HUDEP-2 (cell line): ENCODE data around the gene DNAH14.
"Not testable (repeated sequence)": the region's sequence is repeated elsewhere in the genome, so short reads cannot be mapped to it uniquely, and the experiment has no call there.

ENCODE experiments used
- DNase-seq, 76 experiments: peaks; one replicate each; lab custom pipeline; 2025; ENCODE audit not compliant: unreplicated experiment in 76 of 76; lab: John Stamatoyannopoulos, UW

Gene DNAH14

GRCh38 chr1:225378880-225379279, 449.4 kb downstream of the DNAH14 start:
- DNase-seq: no peak

- DNase-seq: no peak
Measured at GRCh38 chr1:225380691-225381090, 451.2 kb downstream of the DNAH14 start.

- DNase-seq: not testable (repeated sequence)
Measured at GRCh38 chr1:225386860-225387259, 457.4 kb downstream of the DNAH14 start.

- DNase-seq: no peak
Measured at GRCh38 chr1:225388372-225388771, 458.9 kb downstream of the DNAH14 start.

GRCh38 chr1:225389843-225390242, 460.4 kb downstream of the DNAH14 start:
- no peak for DNase-seq

GRCh38 chr1:225396357-225396756, 466.9 kb downstream of the DNAH14 start:
- DNase-seq: no peak

- DNase-seq: no peak
Measured at GRCh38 chr1:225400968-225401367, 471.5 kb downstream of the DNAH14 start.

GRCh38 chr1:225406976-225407725, 477.7 kb downstream of the DNAH14 start:
- no peak for DNase-seq

- no peak for DNase-seq
Measured at GRCh38 chr1:225407755-225408154, 478.3 kb downstream of the DNAH14 start.

GRCh38 chr1:225408249-225408648, 478.8 kb downstream of the DNAH14 start:
- DNase-seq: no peak

GRCh38 chr1:225409051-225409450, 479.6 kb downstream of the DNAH14 start:
- DNase-seq: no peak

- DNase-seq: no peak
Measured at GRCh38 chr1:225410036-225410435, 480.6 kb downstream of the DNAH14 start.

GRCh38 chr1:225412321-225412720, 482.8 kb downstream of the DNAH14 start:
- no peak for DNase-seq

GRCh38 chr1:225412803-225413351, 483.4 kb downstream of the DNAH14 start:
- DNase-seq: no peak

GRCh38 chr1:225413708-225414375, 484.4 kb downstream of the DNAH14 start:
- DNase-seq: no peak

- DNase-seq: no peak
Measured at GRCh38 chr1:225415307-225415706, 485.8 kb downstream of the DNAH14 start.

GRCh38 chr1:225415967-225416745, 486.7 kb downstream of the DNAH14 start:
- DNase-seq: no peak

- no peak for DNase-seq
Measured at GRCh38 chr1:225418059-225418458, 488.6 kb downstream of the DNAH14 start.

GRCh38 chr1:225418598-225418997, 489.1 kb downstream of the DNAH14 start:
- no peak for DNase-seq

GRCh38 chr1:225422031-225422605, 492.6 kb downstream of the DNAH14 start:
- DNase-seq: no peak
